Neural cell (in vitro differentiated cells): Measurements from ENCODE around the gene EDA.

Experiments
- EP300 ChIP-seq: fragments of 450-650 bp; conservative IDR thresholded peaks from 2 replicates; pipeline ENCODE4 v1.6.1; 2014; ENCODE audit warnings: antibody characterized with exemption, mild to moderate bottlenecking, moderate library complexity; ENCODE audit not compliant: poor library complexity, severe bottlenecking
- EZH2 ChIP-seq: fragments of 200-600, 300-800 bp; shearing (Covaris generic), sonication (generic); IDR thresholded peaks from 2 replicates; pipeline ENCODE4 v1.6.1; 2014; ENCODE audit warnings: antibody characterized with exemption, low read length, borderline replicate concordance, mild to moderate bottlenecking; ENCODE audit not compliant: insufficient read depth, poor library complexity, severe bottlenecking
- MXI1 ChIP-seq: fragments of 450-650 bp; conservative IDR thresholded peaks from 2 replicates; pipeline ENCODE4 v1.6.1; 2014; ENCODE audit warnings: antibody characterized with exemption, mild to moderate bottlenecking; ENCODE audit not compliant: poor library complexity, severe bottlenecking
- POLR2AphosphoS5 ChIP-seq: IDR thresholded peaks from 2 replicates; pipeline ENCODE4 v1.6.1; 2012
- RAD21 ChIP-seq: fragments of 450-650 bp; conservative IDR thresholded peaks from 2 replicates; pipeline ENCODE4 v1.6.1; 2014; ENCODE audit warnings: antibody characterized with exemption, mild to moderate bottlenecking, moderate library complexity
- SMC3 ChIP-seq: fragments of 450-650 bp; conservative IDR thresholded peaks from 2 replicates; pipeline ENCODE4 v1.6.1; 2014; ENCODE audit warnings: antibody characterized with exemption, mild to moderate bottlenecking, moderate library complexity; ENCODE audit not compliant: poor library complexity
- TAF1 ChIP-seq: IDR thresholded peaks from 2 replicates; pipeline ENCODE4 v1.6.1; 2012; ENCODE audit warnings: low read depth
- TF ChIP-seq, protein P1 (sequence below): IDR thresholded peaks from 2 replicates; pipeline ENCODE4 v1.6.1; 2012; ENCODE audit warnings: borderline replicate concordance
- TF ChIP-seq, protein P2 (sequence below): fragments of 450-650 bp; IDR thresholded peaks from 2 replicates; pipeline ENCODE4 v1.5.1; 2014; ENCODE audit warnings: antibody characterized with exemption, mild to moderate bottlenecking, moderate library complexity; ENCODE audit not compliant: poor library complexity, severe bottlenecking

DNA sequence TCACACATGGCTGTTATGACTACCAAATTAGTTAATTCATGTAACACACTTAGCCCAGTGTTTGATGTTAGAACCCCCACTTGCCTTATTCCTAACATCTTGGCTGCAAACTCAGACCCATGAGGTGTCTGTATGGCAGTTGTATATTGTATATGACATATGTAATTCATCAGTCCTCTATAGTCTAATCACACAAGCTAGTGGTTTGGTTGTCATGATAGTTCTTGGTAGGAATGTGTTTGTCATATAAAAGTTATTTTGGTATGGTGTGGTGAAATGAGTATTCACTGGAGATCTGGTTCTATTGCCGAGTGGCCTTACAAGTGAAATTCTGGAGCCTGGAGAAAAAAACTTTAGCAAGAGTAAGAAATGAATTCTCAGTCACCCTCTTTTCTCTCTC, 284.6 kb downstream of the EDA start:
- TF ChIP-seq, protein P1, sequence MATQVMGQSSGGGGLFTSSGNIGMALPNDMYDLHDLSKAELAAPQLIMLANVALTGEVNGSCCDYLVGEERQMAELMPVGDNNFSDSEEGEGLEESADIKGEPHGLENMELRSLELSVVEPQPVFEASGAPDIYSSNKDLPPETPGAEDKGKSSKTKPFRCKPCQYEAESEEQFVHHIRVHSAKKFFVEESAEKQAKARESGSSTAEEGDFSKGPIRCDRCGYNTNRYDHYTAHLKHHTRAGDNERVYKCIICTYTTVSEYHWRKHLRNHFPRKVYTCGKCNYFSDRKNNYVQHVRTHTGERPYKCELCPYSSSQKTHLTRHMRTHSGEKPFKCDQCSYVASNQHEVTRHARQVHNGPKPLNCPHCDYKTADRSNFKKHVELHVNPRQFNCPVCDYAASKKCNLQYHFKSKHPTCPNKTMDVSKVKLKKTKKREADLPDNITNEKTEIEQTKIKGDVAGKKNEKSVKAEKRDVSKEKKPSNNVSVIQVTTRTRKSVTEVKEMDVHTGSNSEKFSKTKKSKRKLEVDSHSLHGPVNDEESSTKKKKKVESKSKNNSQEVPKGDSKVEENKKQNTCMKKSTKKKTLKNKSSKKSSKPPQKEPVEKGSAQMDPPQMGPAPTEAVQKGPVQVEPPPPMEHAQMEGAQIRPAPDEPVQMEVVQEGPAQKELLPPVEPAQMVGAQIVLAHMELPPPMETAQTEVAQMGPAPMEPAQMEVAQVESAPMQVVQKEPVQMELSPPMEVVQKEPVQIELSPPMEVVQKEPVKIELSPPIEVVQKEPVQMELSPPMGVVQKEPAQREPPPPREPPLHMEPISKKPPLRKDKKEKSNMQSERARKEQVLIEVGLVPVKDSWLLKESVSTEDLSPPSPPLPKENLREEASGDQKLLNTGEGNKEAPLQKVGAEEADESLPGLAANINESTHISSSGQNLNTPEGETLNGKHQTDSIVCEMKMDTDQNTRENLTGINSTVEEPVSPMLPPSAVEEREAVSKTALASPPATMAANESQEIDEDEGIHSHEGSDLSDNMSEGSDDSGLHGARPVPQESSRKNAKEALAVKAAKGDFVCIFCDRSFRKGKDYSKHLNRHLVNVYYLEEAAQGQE: no peak
- TF ChIP-seq, protein P2, sequence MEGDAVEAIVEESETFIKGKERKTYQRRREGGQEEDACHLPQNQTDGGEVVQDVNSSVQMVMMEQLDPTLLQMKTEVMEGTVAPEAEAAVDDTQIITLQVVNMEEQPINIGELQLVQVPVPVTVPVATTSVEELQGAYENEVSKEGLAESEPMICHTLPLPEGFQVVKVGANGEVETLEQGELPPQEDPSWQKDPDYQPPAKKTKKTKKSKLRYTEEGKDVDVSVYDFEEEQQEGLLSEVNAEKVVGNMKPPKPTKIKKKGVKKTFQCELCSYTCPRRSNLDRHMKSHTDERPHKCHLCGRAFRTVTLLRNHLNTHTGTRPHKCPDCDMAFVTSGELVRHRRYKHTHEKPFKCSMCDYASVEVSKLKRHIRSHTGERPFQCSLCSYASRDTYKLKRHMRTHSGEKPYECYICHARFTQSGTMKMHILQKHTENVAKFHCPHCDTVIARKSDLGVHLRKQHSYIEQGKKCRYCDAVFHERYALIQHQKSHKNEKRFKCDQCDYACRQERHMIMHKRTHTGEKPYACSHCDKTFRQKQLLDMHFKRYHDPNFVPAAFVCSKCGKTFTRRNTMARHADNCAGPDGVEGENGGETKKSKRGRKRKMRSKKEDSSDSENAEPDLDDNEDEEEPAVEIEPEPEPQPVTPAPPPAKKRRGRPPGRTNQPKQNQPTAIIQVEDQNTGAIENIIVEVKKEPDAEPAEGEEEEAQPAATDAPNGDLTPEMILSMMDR: no peak
- TF ChIP-seq EP300 (no peak), EZH2 (no peak), POLR2AphosphoS5 (no peak), MXI1 (no peak), TAF1 (no peak), RAD21 (no peak), SMC3 (no peak)
